ENCODE measurements around the gene CMTM6.

DNA sequence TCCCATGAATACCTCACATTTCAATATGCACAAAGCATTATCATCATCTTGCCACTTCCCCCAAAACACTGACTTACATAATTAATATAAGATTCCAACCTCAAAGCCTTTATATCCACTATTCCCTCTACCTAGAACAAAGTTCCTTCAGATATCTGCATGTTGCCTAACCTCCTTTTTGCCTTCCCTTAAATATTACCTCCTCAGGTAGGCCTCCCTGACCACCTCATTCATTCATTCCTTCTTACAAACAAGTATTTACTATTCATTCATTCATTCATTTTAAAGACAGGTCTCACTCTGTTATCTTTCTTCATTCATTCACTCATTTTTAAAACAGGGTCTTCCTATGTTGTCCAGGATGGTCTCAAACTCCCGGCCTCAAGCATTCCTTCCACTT lies 49.4 kb upstream of the CMTM6 start:
- TF ChIP-seq, protein P1, sequence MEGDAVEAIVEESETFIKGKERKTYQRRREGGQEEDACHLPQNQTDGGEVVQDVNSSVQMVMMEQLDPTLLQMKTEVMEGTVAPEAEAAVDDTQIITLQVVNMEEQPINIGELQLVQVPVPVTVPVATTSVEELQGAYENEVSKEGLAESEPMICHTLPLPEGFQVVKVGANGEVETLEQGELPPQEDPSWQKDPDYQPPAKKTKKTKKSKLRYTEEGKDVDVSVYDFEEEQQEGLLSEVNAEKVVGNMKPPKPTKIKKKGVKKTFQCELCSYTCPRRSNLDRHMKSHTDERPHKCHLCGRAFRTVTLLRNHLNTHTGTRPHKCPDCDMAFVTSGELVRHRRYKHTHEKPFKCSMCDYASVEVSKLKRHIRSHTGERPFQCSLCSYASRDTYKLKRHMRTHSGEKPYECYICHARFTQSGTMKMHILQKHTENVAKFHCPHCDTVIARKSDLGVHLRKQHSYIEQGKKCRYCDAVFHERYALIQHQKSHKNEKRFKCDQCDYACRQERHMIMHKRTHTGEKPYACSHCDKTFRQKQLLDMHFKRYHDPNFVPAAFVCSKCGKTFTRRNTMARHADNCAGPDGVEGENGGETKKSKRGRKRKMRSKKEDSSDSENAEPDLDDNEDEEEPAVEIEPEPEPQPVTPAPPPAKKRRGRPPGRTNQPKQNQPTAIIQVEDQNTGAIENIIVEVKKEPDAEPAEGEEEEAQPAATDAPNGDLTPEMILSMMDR (optimal IDR thresholded peaks at IDR 0.05 in 1 of 3, IDR thresholded peaks at IDR 0.05 in 1 of 3, conservative IDR thresholded peaks at IDR 0.05 in 1 of 3; ENCODE audit: extremely low read depth in 1 of 3, insufficient read depth in 2 of 3, low read length in 3 of 3) = no peak
- no peak for TF ChIP-seq EZH2 (IDR thresholded peaks at IDR 0.05; ENCODE audit: low read length)
